Upper lobe of left lung (tissue), 4 donors: ENCODE data around the gene C7orf33.

Experiments used
- EP300 ChIP-seq, 4 donors: sonication (generic); formaldehyde crosslinking; IDR thresholded peaks; one replicate each; pipeline ENCODE4 v1.5.1; 2017; ENCODE audit warnings: antibody characterized with exemption in 4 of 4, control low read depth in 2 of 4
- POLR2A ChIP-seq, 4 donors: fragments of 450-650 bp; IDR thresholded peaks; one replicate each; pipeline ENCODE4 v1.5.1; 2016 to 2017; ENCODE audit warnings: antibody characterized with exemption in 4 of 4, mild to moderate bottlenecking in 2 of 4
- POLR2AphosphoS5 ChIP-seq, 2 donors: sonication (generic); formaldehyde crosslinking; IDR thresholded peaks; one replicate each; pipeline ENCODE4 v1.5.1; 2017; ENCODE audit warnings: antibody characterized with exemption in 2 of 2
- TF ChIP-seq, protein P1 (sequence below), 6 experiments: fragments of 450-650 bp in 4 of 6; fragments of 200-600 bp in 2 of 6; sonication (generic) in 2 of 6; IDR thresholded peaks; one replicate each; pipeline ENCODE4 v1.5.1; 2016 to 2019; ENCODE audit warnings: antibody characterized with exemption in 6 of 6

DNA sequence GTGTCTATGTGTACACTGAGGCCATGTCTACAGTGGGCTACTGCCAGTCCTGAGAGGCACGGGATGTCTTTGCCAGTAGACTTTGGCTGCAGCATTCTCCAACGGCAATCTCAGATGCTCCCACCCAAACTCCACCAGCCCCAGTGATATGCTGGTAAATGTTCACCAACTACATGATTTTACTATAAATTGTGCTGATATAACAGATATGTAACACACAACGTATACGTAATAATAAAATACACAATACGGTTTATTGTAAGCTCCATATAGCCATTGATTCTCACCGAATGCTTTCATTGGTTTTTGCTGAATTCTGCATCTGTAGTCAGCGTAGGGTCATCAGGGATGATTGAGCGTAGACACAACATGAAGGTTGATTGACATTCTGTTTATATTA is 47.3 kb upstream of the C7orf33 start:
- TF ChIP-seq, protein P1, sequence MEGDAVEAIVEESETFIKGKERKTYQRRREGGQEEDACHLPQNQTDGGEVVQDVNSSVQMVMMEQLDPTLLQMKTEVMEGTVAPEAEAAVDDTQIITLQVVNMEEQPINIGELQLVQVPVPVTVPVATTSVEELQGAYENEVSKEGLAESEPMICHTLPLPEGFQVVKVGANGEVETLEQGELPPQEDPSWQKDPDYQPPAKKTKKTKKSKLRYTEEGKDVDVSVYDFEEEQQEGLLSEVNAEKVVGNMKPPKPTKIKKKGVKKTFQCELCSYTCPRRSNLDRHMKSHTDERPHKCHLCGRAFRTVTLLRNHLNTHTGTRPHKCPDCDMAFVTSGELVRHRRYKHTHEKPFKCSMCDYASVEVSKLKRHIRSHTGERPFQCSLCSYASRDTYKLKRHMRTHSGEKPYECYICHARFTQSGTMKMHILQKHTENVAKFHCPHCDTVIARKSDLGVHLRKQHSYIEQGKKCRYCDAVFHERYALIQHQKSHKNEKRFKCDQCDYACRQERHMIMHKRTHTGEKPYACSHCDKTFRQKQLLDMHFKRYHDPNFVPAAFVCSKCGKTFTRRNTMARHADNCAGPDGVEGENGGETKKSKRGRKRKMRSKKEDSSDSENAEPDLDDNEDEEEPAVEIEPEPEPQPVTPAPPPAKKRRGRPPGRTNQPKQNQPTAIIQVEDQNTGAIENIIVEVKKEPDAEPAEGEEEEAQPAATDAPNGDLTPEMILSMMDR (IDR thresholded peaks at IDR 0.05) = no peak
- TF ChIP-seq POLR2AphosphoS5 (IDR thresholded peaks at IDR 0.05) = no peak
- TF ChIP-seq EP300 (IDR thresholded peaks at IDR 0.05) = no peak
- no peak for TF ChIP-seq POLR2A (IDR thresholded peaks at IDR 0.05)
